Panc1 (cell line): Measurements from ENCODE around the gene USB1. TPM values are rescaled to one million over a fixed set of nuclear protein-coding genes. Genes with fewer than 3 reads are reported as not detected.

ENCODE experiments used
- ATAC-seq: fragments of 200-7000 bp; cut with Tn5 transposase; 2 replicates; pipeline ENCODE4 v1.9.1; 2020; ENCODE audit warnings: mild to moderate bottlenecking, moderate library complexity
- BruUV-seq: library from RNA; stranded (reverse); fragments of 400-500 nt; replicated peaks from 2 replicates; lab custom pipeline; 2021; lab: Mats Ljungman, UMichigan
- CTCF ChIA-PET: fragments of 300-600 bp; sonication (Branson Sonifier 250); formaldehyde crosslinking; loops from one replicate; lab custom pipeline; 2022; ENCODE audit warnings: antibody characterized with exemption; lab: Charles Lee
- POLR2A ChIA-PET: fragments of 300-600 bp; sonication (Branson Sonifier 250); formaldehyde crosslinking; loops from one replicate; lab custom pipeline; 2022; ENCODE audit warnings: antibody characterized with exemption; lab: Charles Lee
- DNase-seq: peaks from one replicate; pipeline ENCODE4 v3.0.0-alpha.2; 2010; ENCODE audit warnings: low read depth, low spot score
- H3K27ac ChIP-seq: 2 replicates; pipeline ENCODE4 v1.5.1; 2011; ENCODE audit warnings: mild to moderate bottlenecking, low read length, inconsistent platforms
- H3K27me3 ChIP-seq: fragments of 200-500 bp; sonication (Bioruptor generic); 2 replicates; pipeline ENCODE4 v1.6.0; 2014; ENCODE audit warnings: low read length, inconsistent platforms; ENCODE audit not compliant: control insufficient read depth, insufficient read depth
- H3K36me3 ChIP-seq: fragments of 200-500 bp; sonication (Bioruptor generic); 2 replicates; pipeline ENCODE4 v1.5.1; 2014; ENCODE audit warnings: inconsistent platforms, mild to moderate bottlenecking, low read length, moderate library complexity; ENCODE audit not compliant: control insufficient read depth, insufficient read depth
- H3K4me1 ChIP-seq: 2 replicates; pipeline ENCODE4 v1.5.1; 2011; ENCODE audit warnings: inconsistent platforms, mild to moderate bottlenecking, low read length, moderate library complexity; ENCODE audit not compliant: control insufficient read depth, insufficient read depth
- H3K4me3 ChIP-seq, 2 experiments: 2 replicates each; pipeline ENCODE4 v1.5.1; 2011 to 2012; ENCODE audit warnings: low read depth in 2 of 2, low read length in 2 of 2, mild to moderate bottlenecking in 2 of 2, inconsistent platforms in 1 of 2, moderate library complexity in 1 of 2
- H3K9me3 ChIP-seq: fragments of 200-500 bp; sonication (Bioruptor generic); 2 replicates; pipeline ENCODE4 v1.5.1; 2014; ENCODE audit warnings: low read depth, mild to moderate bottlenecking, inconsistent platforms, low read length, moderate library complexity; ENCODE audit not compliant: control insufficient read depth, insufficient read depth
- CTCF ChIP-seq: fragments of 450-650 bp; IDR thresholded peaks from 2 replicates; pipeline ENCODE4 v1.5.1; 2017; ENCODE audit warnings: mild to moderate bottlenecking
- POLR2AphosphoS5 ChIP-seq: IDR thresholded peaks from 2 replicates; pipeline ENCODE4 v1.6.1; 2012; ENCODE audit warnings: mild to moderate bottlenecking, low read depth, low read length, moderate library complexity
- SIN3A ChIP-seq: IDR thresholded peaks from 2 replicates; pipeline ENCODE4 v1.6.1; 2012; ENCODE audit warnings: low read depth, mild to moderate bottlenecking, low read length, moderate library complexity, borderline replicate concordance; ENCODE audit not compliant: insufficient read depth
- TCF7L2 ChIP-seq: IDR thresholded peaks from 2 replicates; pipeline ENCODE4 v1.6.1; 2011; ENCODE audit warnings: mild to moderate bottlenecking, low read depth, low read length, inconsistent platforms
- in situ Hi-C: cut with HindIII; loops from 2 replicates; pipeline ENCODE4 v1.10.0; 2016; ENCODE audit warnings: low sequenced_read_pairs, low pct_unique_long_range_greater_than_20kb
- intact Hi-C: fragments of 100-400 bp; cut with micrococcal nuclease; formaldehyde crosslinking; loops from one replicate; pipeline ENCODE4 v1.10.0; 2022; ENCODE audit not compliant: unreplicated experiment
- total RNA-seq: library from RNA; stranded (reverse); gene quantifications from one replicate; pipeline ENCODE4 v1.2.1, GENCODE V29; 2021; ENCODE audit not compliant: unreplicated experiment
- TF ChIP-seq, protein P1 (sequence below), 2 experiments: IDR thresholded peaks; 2 replicates each; pipeline ENCODE4 v1.6.1; 2011 to 2012; ENCODE audit warnings: low read depth in 2 of 2, control low read depth in 1 of 2, low read length in 1 of 2, mild to moderate bottlenecking in 1 of 2, moderate library complexity in 1 of 2; ENCODE audit not compliant: insufficient read depth in 1 of 2

Gene USB1
- total RNA-seq, 1 experiment from 2014 or later = 58.2 TPM

DNA sequence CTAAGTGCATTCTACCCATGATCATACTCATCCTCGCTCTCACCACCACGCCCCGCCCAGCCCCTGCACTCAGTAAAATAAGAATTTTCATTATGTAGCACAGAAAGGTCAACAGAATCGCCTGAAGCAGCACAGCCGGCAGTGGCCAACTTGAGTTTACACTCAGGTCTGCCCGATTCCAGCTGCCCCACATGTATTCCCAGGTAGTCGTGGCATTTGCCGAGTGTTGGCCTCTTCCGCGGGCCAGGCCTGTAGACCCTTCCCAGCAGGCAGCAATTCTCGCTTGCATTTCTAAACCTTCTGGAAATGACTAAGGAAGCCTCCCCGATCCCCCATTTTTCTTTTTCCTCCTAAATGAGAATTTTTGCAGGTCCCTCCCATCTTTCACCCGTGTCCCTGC lies 30.9 kb upstream of the USB1 start:
- ChIA-PET POLR2A (interaction anchor here (0.7 kb wide), 1 partner anchor 22 kb away, joined by 3 read pairs; no protein-coding TSS in a partner anchor), CTCF (no interaction called here)
- ATAC-seq (no peak), DNase-seq (no peak)
- no peak for TF ChIP-seq TCF7L2
- TF ChIP-seq SIN3A = no peak
- no peak for TF ChIP-seq POLR2AphosphoS5
- no peak for TF ChIP-seq CTCF
- TF ChIP-seq, protein P1, sequence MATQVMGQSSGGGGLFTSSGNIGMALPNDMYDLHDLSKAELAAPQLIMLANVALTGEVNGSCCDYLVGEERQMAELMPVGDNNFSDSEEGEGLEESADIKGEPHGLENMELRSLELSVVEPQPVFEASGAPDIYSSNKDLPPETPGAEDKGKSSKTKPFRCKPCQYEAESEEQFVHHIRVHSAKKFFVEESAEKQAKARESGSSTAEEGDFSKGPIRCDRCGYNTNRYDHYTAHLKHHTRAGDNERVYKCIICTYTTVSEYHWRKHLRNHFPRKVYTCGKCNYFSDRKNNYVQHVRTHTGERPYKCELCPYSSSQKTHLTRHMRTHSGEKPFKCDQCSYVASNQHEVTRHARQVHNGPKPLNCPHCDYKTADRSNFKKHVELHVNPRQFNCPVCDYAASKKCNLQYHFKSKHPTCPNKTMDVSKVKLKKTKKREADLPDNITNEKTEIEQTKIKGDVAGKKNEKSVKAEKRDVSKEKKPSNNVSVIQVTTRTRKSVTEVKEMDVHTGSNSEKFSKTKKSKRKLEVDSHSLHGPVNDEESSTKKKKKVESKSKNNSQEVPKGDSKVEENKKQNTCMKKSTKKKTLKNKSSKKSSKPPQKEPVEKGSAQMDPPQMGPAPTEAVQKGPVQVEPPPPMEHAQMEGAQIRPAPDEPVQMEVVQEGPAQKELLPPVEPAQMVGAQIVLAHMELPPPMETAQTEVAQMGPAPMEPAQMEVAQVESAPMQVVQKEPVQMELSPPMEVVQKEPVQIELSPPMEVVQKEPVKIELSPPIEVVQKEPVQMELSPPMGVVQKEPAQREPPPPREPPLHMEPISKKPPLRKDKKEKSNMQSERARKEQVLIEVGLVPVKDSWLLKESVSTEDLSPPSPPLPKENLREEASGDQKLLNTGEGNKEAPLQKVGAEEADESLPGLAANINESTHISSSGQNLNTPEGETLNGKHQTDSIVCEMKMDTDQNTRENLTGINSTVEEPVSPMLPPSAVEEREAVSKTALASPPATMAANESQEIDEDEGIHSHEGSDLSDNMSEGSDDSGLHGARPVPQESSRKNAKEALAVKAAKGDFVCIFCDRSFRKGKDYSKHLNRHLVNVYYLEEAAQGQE (IDR thresholded peaks at IDR 0.05; ENCODE audit: insufficient read depth in 1 of 2, low read depth in 2 of 2, low read length in 1 of 2) = no peak
- H3K4me3 ChIP-seq = no peak overlapping the region
- H3K36me3 ChIP-seq = no peaks in the 10 kb centered on the region
- no peaks in the 10 kb centered on the region for H3K4me1 ChIP-seq
- no peaks in the 10 kb centered on the region for H3K27me3 ChIP-seq
- in situ Hi-C loops = no loop called here
- no peak overlapping the region for H3K27ac ChIP-seq
- intact Hi-C loops = no loop called here
- no TSS peak for BruUV-seq
- no peaks in the 10 kb centered on the region for H3K9me3 ChIP-seq

DNA sequence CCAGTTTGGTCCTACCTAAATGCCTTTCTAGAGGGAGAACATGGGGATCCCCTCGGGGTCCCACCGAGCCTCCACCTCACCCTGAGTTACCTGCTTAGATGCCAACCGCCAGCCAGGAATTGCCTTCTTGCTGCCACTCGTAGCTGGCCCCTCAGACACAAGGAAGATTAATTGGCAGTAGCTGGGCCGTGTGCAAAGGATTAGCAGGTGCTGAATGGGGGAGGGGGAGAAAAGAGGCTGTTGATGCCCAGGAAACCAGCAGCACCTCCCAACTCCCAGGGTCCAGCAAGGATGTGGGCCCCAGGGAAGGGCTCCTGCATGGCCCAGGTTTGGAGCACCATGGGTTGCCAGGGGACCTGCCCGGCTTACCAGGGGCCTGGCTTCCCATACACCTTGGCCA lies 30.2 kb upstream of the USB1 start, which contains the start of gene CNGB1:
CNGB1 (minus strand) TSS at position 159 of the 400 bp plus-strand sequence. CDS start 3,842 bp downstream, outside the sequence.
- Histone ChIP-seq H3K27ac (no peak within 1 kb of the TSS), H3K36me3 (no peaks in the 10 kb centered on the region), H3K9me3 (no peaks in the 10 kb centered on the region), H3K27me3 (no peaks in the 10 kb centered on the region), H3K4me1 (no peaks in the 10 kb centered on the region), H3K4me3 (no peak within 1 kb of the TSS)
- DNase-seq = no peak
- intact Hi-C loops (no loop called here), in situ Hi-C loops (no loop called here)
- TF ChIP-seq TCF7L2 (no peak), POLR2AphosphoS5 (no peak), CTCF (no peak), SIN3A (no peak)
- TF ChIP-seq, protein P1 (IDR thresholded peaks at IDR 0.05; ENCODE audit: insufficient read depth in 1 of 2, low read depth in 2 of 2, low read length in 1 of 2) = no peak
- ChIA-PET POLR2A (interaction anchor here (0.7 kb wide), 1 partner anchor 23 kb away, joined by 3 read pairs; no protein-coding TSS in a partner anchor), CTCF (no interaction called here)
- BruUV-seq = no TSS peak
- ATAC-seq = no peak
